HCT116 (cell line): Measurements from ENCODE around the gene ARHGEF18. TPM values are rescaled to one million over a fixed set of nuclear protein-coding genes. Genes with fewer than 3 reads are reported as not detected.

Experiments
- ATAC-seq: fragments of 200-7000 bp; cut with Tn5 transposase; 2 replicates; pipeline ENCODE4 v1.9.1; 2020; ENCODE audit warnings: mild to moderate bottlenecking, moderate library complexity
- BruUV-seq: library from RNA; stranded (reverse); fragments of 400-500 nt; replicated peaks from 2 replicates; lab custom pipeline; 2021; lab: Mats Ljungman, UMichigan
- CTCF ChIA-PET: fragments of 300-600 bp; sonication (Branson Sonifier 250); formaldehyde crosslinking; loops from one replicate; lab custom pipeline; 2021; ENCODE audit warnings: antibody characterized with exemption; lab: Charles Lee
- POLR2A ChIA-PET: fragments of 300-600, 350-600 bp; sonication (Branson Sonifier 250); formaldehyde crosslinking; loops from one replicate; lab custom pipeline; 2021; ENCODE audit warnings: antibody characterized with exemption; lab: Charles Lee
- RAD21 ChIA-PET, 2 experiments: fragments of 300-600 bp; sonication (Branson Sonifier 250); formaldehyde crosslinking; loops; one replicate each; lab custom pipeline; 2023; ENCODE audit warnings: low total read pairs in 2 of 2; ENCODE audit not compliant: uncharacterized antibody in 2 of 2, unreplicated experiment in 2 of 2, low non-redundant PET in 1 of 2; lab: Charles Lee
- DNase-seq: peaks from one replicate; pipeline ENCODE4 v3.0.0-alpha.2; 2010; ENCODE audit warnings: low read depth, low spot score
- H2AFZ ChIP-seq: fragments of 200-600 bp; shearing (Covaris generic), sonication (generic); 2 replicates; pipeline ENCODE4 v1.6.1; 2017; ENCODE audit warnings: low read depth, mixed run types, mixed read lengths, antibody characterized with exemption, low read length; ENCODE audit not compliant: poor library complexity, severe bottlenecking
- H3K27ac ChIP-seq: 2 replicates; pipeline ENCODE4 v1.5.1; 2012; ENCODE audit warnings: low read depth, low read length
- H3K27me3 ChIP-seq: fragments of 200-600 bp; sonication (generic); 2 replicates; pipeline ENCODE4 v1.6.1; 2016; ENCODE audit warnings: mixed run types, low read length, mixed read lengths; ENCODE audit not compliant: insufficient read depth
- H3K36me3 ChIP-seq, 2 experiments: fragments of 200-500 bp in 1 of 2; fragments of 200-600 bp in 1 of 2; sonication (Bioruptor generic) in 1 of 2; sonication (generic) in 1 of 2; 2 replicates each; pipeline versions ENCODE4 v1.5.1 to v1.6.1; 2014 to 2016; ENCODE audit warnings: low read length in 2 of 2, inconsistent platforms in 1 of 2, mixed read lengths in 1 of 2, mixed run types in 1 of 2; ENCODE audit not compliant: insufficient read depth in 2 of 2, control insufficient read depth in 1 of 2
- H3K4me1 ChIP-seq, 2 experiments: fragments of 200-600 bp in 1 of 2; sonication (generic) in 1 of 2; 2 replicates each; pipeline versions ENCODE4 v1.5.1 to v1.6.1; 2012 to 2017; ENCODE audit warnings: low read length in 2 of 2, inconsistent platforms in 1 of 2, mild to moderate bottlenecking in 1 of 2, mixed read lengths in 1 of 2, mixed run types in 1 of 2, moderate library complexity in 1 of 2; ENCODE audit not compliant: insufficient read depth in 2 of 2, control insufficient read depth in 1 of 2
- H3K4me2 ChIP-seq: fragments of 200-600 bp; sonication (generic); 2 replicates; pipeline ENCODE4 v1.6.1; 2017; ENCODE audit warnings: mixed run types, low read length, mixed read lengths
- H3K4me3 ChIP-seq, 2 experiments: fragments of 200-600 bp in 1 of 2; sonication (generic) in 1 of 2; replicated peaks in 1 of 2; 2 replicates each; pipeline ENCODE4 v1.5.1; 2011 to 2016; ENCODE audit warnings: low read length in 2 of 2, control low read depth in 1 of 2, low read depth in 1 of 2, mild to moderate bottlenecking in 1 of 2, mixed read lengths in 1 of 2, mixed run types in 1 of 2
- H3K79me2 ChIP-seq: fragments of 200-600 bp; sonication (generic); 2 replicates; pipeline ENCODE4 v1.6.1; 2017; ENCODE audit warnings: mild to moderate bottlenecking, mixed run types, low read length, moderate library complexity, mixed read lengths; ENCODE audit not compliant: insufficient read depth
- H3K9ac ChIP-seq: fragments of 200-600 bp; sonication (generic); 2 replicates; pipeline ENCODE4 v1.6.1; 2016; ENCODE audit warnings: low read length, mixed read lengths
- H3K9me2 ChIP-seq: fragments of 200-600 bp; sonication (generic), shearing (Covaris generic); 2 replicates; pipeline ENCODE4 v1.6.1; 2017; ENCODE audit warnings: mixed run types, mild to moderate bottlenecking, moderate library complexity; ENCODE audit not compliant: insufficient read depth
- H3K9me3 ChIP-seq, 2 experiments: fragments of 200-500 bp in 1 of 2; fragments of 200-600 bp in 1 of 2; sonication (Bioruptor generic) in 1 of 2; sonication (generic) in 1 of 2; 2 replicates each; pipeline ENCODE4 v1.6.1; 2014 to 2017; ENCODE audit warnings: low read length in 2 of 2, mixed read lengths in 2 of 2, inconsistent platforms in 1 of 2, low read depth in 1 of 2, mild to moderate bottlenecking in 1 of 2, mixed run types in 1 of 2, moderate library complexity in 1 of 2; ENCODE audit not compliant: control insufficient read depth in 1 of 2, insufficient read depth in 1 of 2
- H4K20me1 ChIP-seq: fragments of 200-600 bp; sonication (generic), shearing (Covaris generic); 2 replicates; pipeline ENCODE4 v1.6.1; 2017; ENCODE audit warnings: mixed run types, mild to moderate bottlenecking, moderate library complexity; ENCODE audit not compliant: insufficient read depth
- CEBPB ChIP-seq: IDR thresholded peaks from 2 replicates; pipeline ENCODE4 v1.6.1; 2012; ENCODE audit warnings: low read depth
- CTCF ChIP-seq, 3 experiments: fragments of 200-600 bp in 1 of 3; sonication (generic) in 1 of 3; IDR thresholded peaks in 2 of 3; conservative IDR thresholded peaks in 1 of 3; 2 replicates each; pipeline ENCODE4 v1.5.1; 2012 to 2017; ENCODE audit warnings: low read depth in 2 of 3, low read length in 2 of 3, antibody characterized with exemption in 1 of 3, borderline replicate concordance in 1 of 3, control low read depth in 1 of 3, mild to moderate bottlenecking in 1 of 3, mixed read lengths in 1 of 3, mixed run types in 1 of 3, moderate library complexity in 1 of 3; ENCODE audit not compliant: insufficient read depth in 1 of 3
- EGR1 ChIP-seq: IDR thresholded peaks from 2 replicates; pipeline ENCODE4 v1.6.1; 2012; ENCODE audit warnings: low read depth
- ELF1 ChIP-seq: IDR thresholded peaks from 2 replicates; pipeline ENCODE4 v1.6.1; 2012; ENCODE audit warnings: low read depth, borderline replicate concordance
- EZH2phosphoT487 ChIP-seq: fragments of 200-600 bp; IDR thresholded peaks from 2 replicates; pipeline ENCODE4 v1.6.1; 2018; ENCODE audit warnings: antibody characterized with exemption, borderline replicate concordance
- JUND ChIP-seq: IDR thresholded peaks from 2 replicates; pipeline ENCODE4 v1.6.1; 2012
- POLR2A ChIP-seq: IDR thresholded peaks from 2 replicates; pipeline ENCODE4 v1.7.0; 2011; ENCODE audit warnings: borderline replicate concordance; ENCODE audit not compliant: insufficient read depth, insufficient read length; ENCODE audit errors: extremely low read depth
- POLR2AphosphoS5 ChIP-seq: IDR thresholded peaks from 2 replicates; pipeline ENCODE4 v1.6.1; 2011; ENCODE audit warnings: mild to moderate bottlenecking, low read depth, low read length, moderate library complexity
- RAD21 ChIP-seq: IDR thresholded peaks from 2 replicates; pipeline ENCODE4 v1.6.1; 2012; ENCODE audit warnings: low read depth, mild to moderate bottlenecking
- REST ChIP-seq: IDR thresholded peaks from 2 replicates; pipeline ENCODE4 v1.6.1; 2012; ENCODE audit warnings: low read depth
- TCF7L2 ChIP-seq: IDR thresholded peaks from 2 replicates; pipeline ENCODE4 v1.7.0; 2011; ENCODE audit warnings: borderline replicate concordance, inconsistent platforms; ENCODE audit not compliant: insufficient read depth, insufficient read length; ENCODE audit errors: extremely low read depth
- ZBTB33 ChIP-seq: IDR thresholded peaks from 2 replicates; pipeline ENCODE4 v1.6.1; 2011; ENCODE audit warnings: mild to moderate bottlenecking, low read length, moderate library complexity; ENCODE audit not compliant: insufficient replicate concordance; ENCODE audit errors: extremely low read depth
- ZFX ChIP-seq: fragments of 450-650 bp; IDR thresholded peaks from 2 replicates; pipeline ENCODE4 v1.6.1; 2017
- intact Hi-C: fragments of 100-400 bp; cut with micrococcal nuclease; formaldehyde crosslinking; loops from 2 replicates; pipeline ENCODE4 v1.10.0; 2022
- total RNA-seq: library from RNA; stranded (reverse); gene quantifications from one replicate; pipeline ENCODE4 v1.2.1, GENCODE V29; 2021; ENCODE audit not compliant: unreplicated experiment

The ARHGEF18 gene
- total RNA-seq, 1 experiment from 2014 or later = 32.2 TPM

GRCh38 chr19:7301525-7301924, 47.2 kb upstream of the ARHGEF18 start:
- intact Hi-C loops = no loop called here
- TF ChIP-seq ZBTB33 (no peak), TCF7L2 (no peak), REST (no peak), POLR2AphosphoS5 (no peak), EGR1 (no peak), EZH2phosphoT487 (no peak), ZFX (no peak), ELF1 (no peak), POLR2A (no peak), RAD21 (no peak), CEBPB (no peak), CTCF (IDR thresholded peaks at IDR 0.05 in 2 of 3, conservative IDR thresholded peaks at IDR 0.05 in 1 of 3; ENCODE audit: borderline replicate concordance in 1 of 3, insufficient read depth in 1 of 3, low read depth in 2 of 3, low read length in 2 of 3) (no peak), JUND (no peak)
- no peaks in the 10 kb centered on the region for H3K4me1 ChIP-seq
- 0 out of 2 replicates have a peak, but pooled peaks cover 2% of the 10 kb centered on the region for H3K27me3 ChIP-seq
- ChIA-PET RAD21 (interaction anchor here in 1 of 2 experiments (0.6 kb wide), 1 partner anchor 773 kb away, joined by 4 read pairs; no protein-coding TSS in a partner anchor), POLR2A (no interaction called here), CTCF (no interaction called here)
- H3K79me2 ChIP-seq = no peaks in the 10 kb centered on the region
- H3K9me3 ChIP-seq = no peaks in the 10 kb centered on the region
- no peak overlapping the region for H3K4me2 ChIP-seq
- H3K4me3 ChIP-seq = no peak overlapping the region
- no peaks in the 10 kb centered on the region for H4K20me1 ChIP-seq
- no peak for ATAC-seq
- H3K27ac ChIP-seq = no peak overlapping the region
- no TSS peak for BruUV-seq
- no peaks in the 10 kb centered on the region for H3K9me2 ChIP-seq
- no peak for DNase-seq
- H2AFZ ChIP-seq = no peak overlapping the region
- no peak overlapping the region for H3K9ac ChIP-seq
- no peaks in the 10 kb centered on the region for H3K36me3 ChIP-seq
